ENCODE results near the gene SYPL1. TPM values are rescaled to one million over a fixed set of nuclear protein-coding genes. Genes with fewer than 3 reads are reported as not detected.

The SYPL1 gene
- total and polyA plus RNA-seq, 2 donors (not counting 1 experiment from before 2014, with no cell fraction given) = 58.5 to 130 TPM

DNA sequence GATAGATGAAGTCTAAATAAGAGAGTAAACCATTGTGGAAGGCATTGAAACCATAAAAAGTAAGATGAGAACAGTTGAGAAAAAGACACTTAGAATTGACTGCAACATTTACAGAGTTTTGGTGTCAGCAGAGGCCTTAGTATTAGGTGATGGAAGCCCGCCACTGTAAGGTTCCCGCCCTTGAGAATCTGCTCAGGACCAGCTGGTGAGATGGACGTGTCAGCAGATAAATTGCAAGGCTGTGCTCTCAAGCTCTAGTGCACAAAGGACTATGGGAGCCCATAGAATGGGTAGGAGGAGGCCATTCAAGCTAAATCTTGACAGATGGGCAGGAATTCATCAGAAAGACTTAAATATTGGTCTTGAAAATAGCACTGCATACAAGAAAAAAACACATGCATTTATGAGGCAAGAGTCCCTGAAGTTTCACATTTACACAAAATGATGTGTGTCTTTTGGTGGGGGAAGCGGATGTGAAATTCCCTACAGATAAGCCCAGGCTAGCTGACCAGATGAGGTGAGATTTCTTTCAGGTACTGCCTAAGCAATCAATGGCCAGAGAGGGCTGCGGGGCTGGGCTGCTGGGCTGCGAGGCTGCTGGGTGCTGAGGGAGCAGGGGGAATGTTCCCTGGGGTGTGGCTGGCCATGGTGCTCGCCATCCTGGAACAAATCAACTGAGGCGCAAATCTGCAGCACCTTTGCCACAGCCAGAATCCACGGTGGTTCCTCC lies 42.5 kb downstream of the SYPL1 start:
- no peak for TF ChIP-seq EZH2 (IDR thresholded peaks at IDR 0.05; ENCODE audit: borderline replicate concordance, insufficient read depth, low read depth, low read length, poor library complexity, severe bottlenecking)
- no peak for TF ChIP-seq CTCF (IDR thresholded peaks at IDR 0.05)
- 70% methylated on average over 9 of the region's 9 CpGs for WGBS (ENCODE audit: insufficient coverage)
- peak overlapping the region; percentile 77 for H3K4me2 ChIP-seq (replicated peaks; ENCODE audit: low read depth, low read length, poor library complexity, severe bottlenecking)
- peaks cover 90 to 100% of the 10 kb centered on the region in 2 donors for H3K4me1 ChIP-seq (ENCODE audit: control insufficient read depth in 2 of 2, insufficient read depth in 2 of 2, low read length in 2 of 2)
- no peak for DNase-seq
- Mint-ChIP-seq H3K27me3 (no peaks in the 10 kb centered on the region), H3K9me3 (ENCODE audit: insufficient read depth) (no peaks in the 10 kb centered on the region), H3K4me3 (peak overlapping the region; percentile 54), H3K4me1 (peaks cover 92% of the 10 kb centered on the region), H3K27ac (peak overlapping the region; percentile 99)
- ATAC-seq (ENCODE audit: low read depth) = no peak
- no peak overlapping the region for H2AFZ ChIP-seq (ENCODE audit: insufficient read depth, low read depth, low read length, poor library complexity, severe bottlenecking)
- ChIA-PET CTCF (interaction anchor here (5.5 to 7.5 kb wide), 5 partner anchors 9 to 85 kb away, joined by 44 to 147 read pairs (median 66); partner anchors contain the start of gene SYPL1), POLR2A (interaction anchor here (1.3 to 6.2 kb wide), 3 partner anchors 9 to 41 kb away, joined by 5 to 148 read pairs (median 51); partner anchors contain the start of gene SYPL1)
- H3K4me3 ChIP-seq (ENCODE audit: control extremely low read depth in 1 of 5, extremely low read depth in 1 of 5, insufficient read depth in 1 of 5, low read depth in 2 of 5, low read length in 4 of 5) = no peak overlapping the region
- intact Hi-C loops (cut with micrococcal nuclease) = loop anchor here (2.0 to 10.0 kb wide), 4 partner anchors 83 to 1125 kb away; partner anchors contain the start of genes CCDC71L and NAMPT
- H3K9me3 ChIP-seq (ENCODE audit: control extremely low read depth in 1 of 3, control insufficient read depth in 2 of 3, insufficient read depth in 1 of 3, low read length in 2 of 3) = no peaks in the 10 kb centered on the region
- H3K9ac ChIP-seq (ENCODE audit: low read length) = no peak overlapping the region
- peaks cover 16% of the 10 kb centered on the region for H3K79me2 ChIP-seq (ENCODE audit: control insufficient read depth, insufficient read depth, low read length)
- no peaks in the 10 kb centered on the region for H4K20me1 ChIP-seq (ENCODE audit: control insufficient read depth, insufficient read depth, low read length, poor library complexity, severe bottlenecking)
- no peaks in the 10 kb centered on the region for H3K36me3 ChIP-seq (replicated peaks in 1 of 2; ENCODE audit: control extremely low read depth in 1 of 2, control insufficient read depth in 1 of 2, extremely low read depth in 1 of 2, insufficient read depth in 2 of 2, low read length in 1 of 2)
- H3K27me3 ChIP-seq (replicated peaks in 1 of 4; ENCODE audit: control extremely low read depth in 1 of 4, control insufficient read depth in 3 of 4, insufficient read depth in 4 of 4, low read length in 3 of 4) = no peaks in the 10 kb centered on the region
- H3K27ac ChIP-seq (ENCODE audit: low read length in 2 of 2) = peak overlapping the region; percentile 95 to 97

DNA sequence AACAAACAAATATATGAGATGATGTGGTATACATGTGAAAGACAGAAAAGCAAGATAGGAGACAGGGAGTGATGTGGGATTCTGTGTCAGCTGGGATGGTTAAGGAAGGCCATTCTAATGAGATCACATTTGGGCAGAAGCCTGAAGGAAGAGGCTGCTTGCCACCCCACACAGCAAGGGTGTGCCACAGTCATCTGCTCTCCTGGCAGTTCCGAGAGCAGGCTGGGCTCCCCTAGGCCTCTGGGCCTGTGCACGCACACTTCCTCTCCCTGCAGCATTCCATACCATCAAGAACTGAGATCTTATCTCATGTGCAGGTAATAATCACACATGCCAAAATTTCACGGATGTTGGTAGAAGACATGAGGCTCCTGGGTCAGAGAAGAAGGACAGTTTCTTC lies 43.1 kb downstream of the SYPL1 start:
- WGBS (ENCODE audit: insufficient coverage) = 88% methylated on average over 2 of the region's 3 CpGs
- Histone ChIP-seq H2AFZ (ENCODE audit: insufficient read depth, low read depth, low read length, poor library complexity, severe bottlenecking) (no peak overlapping the region), H4K20me1 (ENCODE audit: control insufficient read depth, insufficient read depth, low read length, poor library complexity, severe bottlenecking) (no peaks in the 10 kb centered on the region), H3K4me3 (ENCODE audit: control extremely low read depth in 1 of 5, extremely low read depth in 1 of 5, insufficient read depth in 1 of 5, low read depth in 2 of 5, low read length in 4 of 5) (no peak overlapping the region), H3K27ac (ENCODE audit: low read length in 2 of 2) (peak overlapping the region; percentile 95 to 97), H3K27me3 (replicated peaks in 1 of 4; ENCODE audit: control extremely low read depth in 1 of 4, control insufficient read depth in 3 of 4, insufficient read depth in 4 of 4, low read length in 3 of 4) (no peaks in the 10 kb centered on the region), H3K9me3 (ENCODE audit: control extremely low read depth in 1 of 3, control insufficient read depth in 2 of 3, insufficient read depth in 1 of 3, low read length in 2 of 3) (no peaks in the 10 kb centered on the region), H3K4me2 (replicated peaks; ENCODE audit: low read depth, low read length, poor library complexity, severe bottlenecking) (peak overlapping the region; percentile 77), H3K79me2 (ENCODE audit: control insufficient read depth, insufficient read depth, low read length) (peaks cover 23% of the 10 kb centered on the region), H3K36me3 (replicated peaks in 1 of 2; ENCODE audit: control extremely low read depth in 1 of 2, control insufficient read depth in 1 of 2, extremely low read depth in 1 of 2, insufficient read depth in 2 of 2, low read length in 1 of 2) (no peaks in the 10 kb centered on the region), H3K9ac (ENCODE audit: low read length) (no peak overlapping the region), H3K4me1 (ENCODE audit: control insufficient read depth in 2 of 2, insufficient read depth in 2 of 2, low read length in 2 of 2) (peaks cover 90 to 100% of the 10 kb centered on the region in 2 donors)
- Mint-ChIP-seq H3K27me3 (no peaks in the 10 kb centered on the region), H3K9me3 (ENCODE audit: insufficient read depth) (no peaks in the 10 kb centered on the region), H3K27ac (peak overlapping the region; percentile 99), H3K4me1 (peaks cover 92% of the 10 kb centered on the region), H3K4me3 (peak overlapping the region; percentile 29)
- TF ChIP-seq CTCF (IDR thresholded peaks at IDR 0.05) (no peak), EZH2 (IDR thresholded peaks at IDR 0.05; ENCODE audit: borderline replicate concordance, insufficient read depth, low read depth, low read length, poor library complexity, severe bottlenecking) (no peak)
- ATAC-seq (ENCODE audit: low read depth) = no peak
- ChIA-PET CTCF (interaction anchor here (2.2 to 7.5 kb wide), 4 partner anchors 8 to 85 kb away, joined by 11 to 147 read pairs (median 64); no protein-coding TSS in a partner anchor), POLR2A (interaction anchor here (1.3 to 6.2 kb wide), 3 partner anchors 9 to 14 kb away, joined by 5 to 148 read pairs (median 14); no protein-coding TSS in a partner anchor)
- DNase-seq = no peak
- intact Hi-C loops (cut with micrococcal nuclease) = loop anchor here (10.0 kb wide), 1 partner anchor 596 kb away; the partner anchor contains the start of gene CCDC71L

Measured in B cell (primary cell).